ENCODE measurements around the gene TGFA. TPM values are rescaled to one million over a fixed set of nuclear protein-coding genes. Genes with fewer than 3 reads are reported as not detected.
A peak's percentile ranks its signal among the peaks of the same experiment; 100 is the strongest.

The TGFA gene
- 1 to 10 TPM in 3 of 10 donors, under 1 TPM in 7; 0.22 to 1.3 (median 0.92) TPM for polyA plus RNA-seq (ENCODE audit: insufficient read length in 10 of 10)
- long read RNA-seq, donor 1, result 0 reads
- long read RNA-seq, donor 2, result 0 reads
- long read RNA-seq, donor 3, result 0 reads
- long read RNA-seq, donor 4, result 0 reads
- long read RNA-seq, donor 5, result 0 reads
- long read RNA-seq, donor 6, result 0 reads
- long read RNA-seq, donor 7, result 0 reads
- long read RNA-seq, donor 8, result 0 reads
- long read RNA-seq, donor 9, result 0 reads

DNA sequence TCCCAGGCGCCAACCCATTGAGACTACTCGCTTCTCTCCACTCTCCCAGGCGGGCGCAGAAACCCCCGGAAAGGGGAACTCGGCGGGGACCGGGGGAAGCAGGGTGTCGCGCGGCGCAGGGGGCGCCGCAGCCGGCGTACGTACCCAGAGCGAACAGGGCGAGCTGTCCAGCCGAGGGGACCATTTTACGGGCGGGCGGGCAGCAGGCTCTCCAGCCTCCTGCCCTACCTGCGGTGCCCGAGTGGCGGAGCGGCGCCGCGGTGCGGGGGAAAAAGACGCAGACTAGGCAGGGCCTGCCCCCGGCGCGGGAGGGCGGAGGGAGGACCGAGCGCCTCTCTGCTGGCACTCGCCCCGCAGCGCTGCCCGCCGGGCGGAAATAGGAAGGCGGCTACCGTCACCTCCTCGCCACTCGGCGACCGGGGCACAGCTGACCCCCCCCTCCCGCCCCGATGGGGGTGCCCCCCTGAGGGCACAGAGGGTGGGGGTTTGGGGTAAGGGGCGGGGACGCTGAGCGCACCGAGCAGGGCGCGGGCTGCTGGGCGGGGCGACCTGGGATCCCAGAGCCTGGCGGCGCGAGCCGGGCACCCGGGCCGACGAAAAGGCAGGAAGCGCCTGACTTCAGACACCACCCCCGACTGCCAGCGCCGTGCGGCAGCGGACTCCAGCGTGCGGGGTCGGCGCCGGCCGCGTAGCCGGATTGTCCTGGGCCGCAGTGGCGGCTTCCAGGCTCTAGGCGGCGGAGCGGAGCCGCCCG is at the start of gene TGFA:
Gene TGFA, minus strand, starts transcription at position 243 of the 754 bp plus-strand sequence. Its CDS starts 59 bp downstream, at position 184.
- DNase-seq, result peak in 2 of 3 donors; percentile 44 to 61

DNA sequence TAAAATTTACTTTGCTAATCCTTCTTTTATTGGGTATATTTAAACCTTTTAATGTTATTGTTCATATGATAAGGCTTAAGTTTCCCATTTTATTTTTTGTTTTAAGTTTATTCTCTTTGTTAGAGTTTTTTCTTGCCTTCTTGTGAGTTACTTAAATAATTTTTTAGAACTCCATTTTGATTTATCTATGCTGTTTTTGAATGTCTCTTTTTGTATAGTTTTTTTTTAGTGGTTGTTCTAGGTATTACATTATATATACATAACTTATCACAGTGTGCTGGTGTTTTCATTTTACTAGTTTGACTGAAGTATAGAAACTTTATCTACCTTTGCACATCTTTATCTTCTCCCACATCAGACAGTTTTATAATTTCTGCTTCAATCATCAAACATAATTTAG is 49.4 kb upstream of the TGFA start:
- no peak for DNase-seq

DNA sequence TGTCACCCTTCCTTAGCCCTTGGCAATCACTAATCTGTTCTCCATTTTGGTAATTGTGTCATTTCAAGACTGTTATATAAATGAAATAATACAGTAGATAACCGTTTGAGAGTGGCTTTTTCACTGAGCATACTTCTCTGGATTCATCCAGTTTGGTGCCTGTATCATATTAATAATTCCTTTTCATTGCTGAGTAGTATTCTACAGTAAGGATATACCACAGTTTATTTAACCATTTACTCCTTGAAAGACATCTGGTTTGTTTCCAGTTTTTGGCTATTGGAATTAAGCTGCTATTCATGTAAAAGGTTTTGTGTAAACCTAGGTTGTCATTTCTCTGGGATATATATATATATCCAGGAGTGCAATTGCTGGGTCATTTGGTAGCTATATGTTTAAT is 44.6 kb upstream of the TGFA start:
- DNase-seq, result no peak

DNA sequence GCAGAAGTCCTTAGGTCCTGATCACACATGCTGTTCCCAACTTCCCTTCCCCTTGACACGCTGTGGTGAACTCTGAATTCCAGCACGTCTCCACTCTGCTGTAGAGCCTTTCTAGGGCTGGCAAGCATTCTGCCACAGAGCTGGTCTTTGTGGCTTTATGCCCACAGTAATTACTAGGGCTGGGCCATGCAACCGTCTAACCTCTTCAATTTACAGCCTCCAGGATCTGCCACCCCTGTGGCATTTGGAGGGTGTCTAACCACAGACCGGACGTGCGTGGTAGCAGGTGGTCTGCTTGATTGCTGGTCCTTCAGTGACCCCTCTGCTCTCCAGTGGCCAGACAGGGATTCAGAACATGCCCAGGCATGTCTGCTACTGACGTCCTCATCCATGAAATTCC is 43.1 kb upstream of the TGFA start:
- DNase-seq, result no peak

DNA sequence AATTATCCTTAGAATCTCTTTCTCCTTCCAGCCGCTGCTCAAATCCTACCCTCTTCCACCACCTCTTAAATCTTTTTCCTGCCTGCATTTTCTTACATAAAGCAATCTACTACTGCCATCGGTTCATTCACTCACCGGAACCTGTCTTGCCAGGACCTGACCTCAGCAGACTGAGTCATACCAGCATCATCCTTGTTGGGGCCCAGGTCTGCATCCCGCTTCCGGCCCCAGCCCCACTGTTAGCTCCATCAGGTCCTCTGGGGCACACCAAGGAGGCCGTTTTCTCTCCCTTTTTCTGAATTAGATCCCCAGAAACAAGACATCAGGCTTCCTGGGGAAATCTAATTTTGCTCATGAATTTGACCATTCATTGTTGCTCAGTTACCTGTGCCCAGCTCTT is 42.7 kb upstream of the TGFA start:
- DNase-seq, result no peak

DNA sequence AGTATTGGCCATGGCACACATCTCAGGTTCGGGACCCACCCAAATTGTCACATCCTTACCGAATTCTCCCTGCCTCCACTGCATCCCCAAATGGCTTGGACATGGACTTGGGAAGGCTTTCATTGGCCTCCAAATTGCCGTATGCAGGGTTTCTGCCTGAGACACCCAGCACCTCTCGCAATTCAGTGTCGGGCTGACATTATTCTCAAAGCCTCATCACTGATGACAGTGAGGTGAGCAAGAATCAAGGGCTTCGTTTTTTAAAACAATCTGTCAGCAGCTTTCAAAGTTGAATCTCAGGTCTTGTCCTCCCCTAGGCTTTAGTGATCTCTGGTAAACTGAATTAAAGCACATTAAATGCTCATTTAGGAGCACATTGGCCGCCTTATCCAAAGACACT is 29.5 kb upstream of the TGFA start:
- no peak for DNase-seq

DNA sequence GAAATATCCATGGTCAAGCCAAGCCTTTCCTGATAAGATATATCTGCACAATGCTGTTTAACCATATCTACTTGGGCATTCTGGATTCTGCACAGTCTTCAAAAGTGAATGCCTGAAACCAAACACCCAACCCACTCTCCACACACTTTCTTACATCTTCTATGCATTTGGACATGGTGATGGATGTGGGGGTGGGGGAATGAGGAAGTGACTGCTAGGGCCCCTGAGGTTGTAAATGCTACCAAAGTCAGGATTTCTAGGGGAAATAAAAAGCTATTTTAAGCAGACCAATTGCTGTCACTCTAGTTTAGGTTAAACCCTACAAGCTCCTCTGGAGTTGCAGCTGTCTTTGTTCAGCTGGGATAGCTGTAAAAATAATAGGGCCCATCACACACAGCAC is 26.7 kb upstream of the TGFA start:
- no peak for DNase-seq

DNA sequence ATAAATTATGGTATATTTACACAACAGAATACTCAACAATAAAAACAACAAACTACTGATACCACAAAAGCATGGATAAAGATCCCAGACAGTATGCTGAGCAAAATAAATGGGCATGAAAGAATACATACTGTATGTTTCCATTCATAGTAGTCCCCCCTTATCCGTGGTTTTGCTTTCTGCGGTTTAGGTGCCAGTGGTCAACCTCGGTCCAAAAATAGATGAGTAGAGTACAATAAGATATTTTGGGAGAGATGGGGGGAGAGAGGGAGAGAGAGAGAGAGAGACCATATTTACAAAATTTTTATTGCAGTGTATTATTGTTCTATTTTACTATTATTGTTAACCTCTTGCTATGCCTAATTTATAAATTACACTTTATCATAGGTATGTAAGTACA is 21.0 kb upstream of the TGFA start:
- DNase-seq, result no peak

DNA sequence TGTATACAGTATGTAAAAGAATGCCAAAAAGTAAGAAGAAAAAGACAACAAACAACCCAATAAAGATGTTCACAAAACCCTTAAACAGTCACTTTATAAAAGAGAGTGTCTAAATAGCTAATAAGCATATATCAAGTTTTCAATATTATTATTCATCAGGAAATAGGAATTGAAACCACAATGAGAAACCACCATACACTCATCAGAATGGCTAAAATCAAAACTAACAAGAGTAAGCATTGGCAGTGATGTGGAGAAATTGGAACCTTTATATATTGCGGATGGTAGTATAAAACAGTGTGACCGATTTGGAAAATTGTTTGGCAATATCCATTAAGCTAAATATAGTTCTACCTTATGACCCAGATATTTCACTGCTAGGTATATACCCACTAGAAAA is 20.5 kb upstream of the TGFA start:
- DNase-seq, result no peak

DNA sequence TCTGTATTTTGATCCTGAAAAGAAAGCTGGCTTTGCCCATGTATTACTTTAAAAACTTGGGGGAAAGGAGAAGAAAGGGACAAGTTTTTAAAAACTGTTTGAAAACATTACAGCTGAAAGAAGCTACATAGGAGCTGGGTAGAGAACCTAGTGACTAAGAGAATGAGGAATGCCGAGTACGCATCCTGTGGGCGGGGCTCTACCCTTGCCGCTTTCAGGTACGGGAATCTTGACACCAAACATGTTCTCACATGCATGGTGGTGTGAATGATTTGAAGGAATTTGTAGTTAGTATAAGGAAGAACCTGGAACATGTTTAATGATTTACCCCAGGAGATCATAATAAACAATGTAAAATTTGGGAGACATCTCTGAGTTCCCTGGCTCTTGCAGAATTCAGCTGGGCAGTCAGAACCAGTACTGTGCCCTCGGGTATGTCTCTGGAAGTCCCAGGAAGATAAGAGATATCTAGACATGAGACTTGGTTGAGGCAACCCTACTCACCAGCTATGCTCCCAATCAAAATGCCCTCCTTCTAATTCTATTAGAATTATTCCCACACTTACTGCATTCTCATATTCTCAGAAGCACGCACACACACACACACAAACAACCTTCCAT is 16.5 kb upstream of the TGFA start:
- DNase-seq, result no peak

DNA sequence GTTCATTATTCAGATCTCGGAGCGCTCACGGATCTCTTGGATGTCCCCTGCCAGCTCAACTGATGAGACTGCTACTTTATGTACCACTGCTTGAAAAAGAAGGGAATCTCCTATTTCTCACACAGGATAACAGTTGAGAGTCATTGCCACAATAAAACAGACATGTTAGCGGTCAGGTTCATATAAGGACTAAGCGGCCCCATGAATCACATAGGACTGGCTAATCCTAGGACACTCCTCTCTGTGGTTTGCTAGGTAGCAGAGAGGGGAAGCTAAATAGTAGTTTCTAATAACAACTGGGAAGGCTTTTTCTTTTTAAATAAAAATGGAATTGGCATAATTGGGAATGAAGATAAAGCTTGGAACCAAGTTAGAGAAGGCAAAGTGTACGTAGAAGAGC is 15.9 kb upstream of the TGFA start:
- DNase-seq, result no peak

DNA sequence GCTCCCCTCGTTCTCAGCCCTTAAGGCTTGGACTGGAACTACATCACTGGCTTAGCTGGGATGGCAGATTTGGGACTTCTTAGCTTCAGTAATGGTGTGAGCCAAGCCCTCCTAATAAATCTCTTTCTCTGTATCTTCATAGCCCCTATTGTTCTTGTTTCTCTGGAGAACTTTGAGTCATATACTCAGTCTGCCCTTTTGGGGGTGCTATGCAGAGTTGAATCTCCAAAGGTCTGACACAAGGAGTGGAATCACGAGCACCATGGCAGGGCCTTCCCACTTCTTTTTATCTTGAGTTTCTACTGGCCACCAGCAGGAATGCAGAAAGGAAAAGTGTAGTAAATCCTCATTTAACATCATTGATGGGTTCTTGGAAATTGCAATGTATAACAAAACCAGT is 13.3 kb upstream of the TGFA start:
- no peak for DNase-seq

DNA sequence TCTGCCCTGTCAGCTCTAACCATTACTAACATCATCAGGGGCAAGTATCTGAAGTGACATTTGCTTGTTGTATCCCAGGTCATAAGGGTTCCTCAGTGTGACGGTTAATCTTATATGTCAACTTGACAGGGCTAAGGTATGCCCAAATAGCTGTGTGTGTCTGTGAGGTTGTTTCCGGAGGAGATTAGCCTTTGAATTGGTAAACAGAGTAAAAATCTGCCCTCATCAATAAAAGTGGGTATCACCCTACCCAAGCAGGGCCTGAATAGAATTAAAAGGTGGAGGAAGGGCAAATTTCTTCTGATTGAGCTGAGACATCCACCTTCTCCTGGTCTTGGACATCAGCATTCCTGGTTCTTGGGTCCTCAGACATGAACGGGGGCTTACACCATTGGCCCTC is 12.8 kb upstream of the TGFA start:
- DNase-seq, result no peak

DNA sequence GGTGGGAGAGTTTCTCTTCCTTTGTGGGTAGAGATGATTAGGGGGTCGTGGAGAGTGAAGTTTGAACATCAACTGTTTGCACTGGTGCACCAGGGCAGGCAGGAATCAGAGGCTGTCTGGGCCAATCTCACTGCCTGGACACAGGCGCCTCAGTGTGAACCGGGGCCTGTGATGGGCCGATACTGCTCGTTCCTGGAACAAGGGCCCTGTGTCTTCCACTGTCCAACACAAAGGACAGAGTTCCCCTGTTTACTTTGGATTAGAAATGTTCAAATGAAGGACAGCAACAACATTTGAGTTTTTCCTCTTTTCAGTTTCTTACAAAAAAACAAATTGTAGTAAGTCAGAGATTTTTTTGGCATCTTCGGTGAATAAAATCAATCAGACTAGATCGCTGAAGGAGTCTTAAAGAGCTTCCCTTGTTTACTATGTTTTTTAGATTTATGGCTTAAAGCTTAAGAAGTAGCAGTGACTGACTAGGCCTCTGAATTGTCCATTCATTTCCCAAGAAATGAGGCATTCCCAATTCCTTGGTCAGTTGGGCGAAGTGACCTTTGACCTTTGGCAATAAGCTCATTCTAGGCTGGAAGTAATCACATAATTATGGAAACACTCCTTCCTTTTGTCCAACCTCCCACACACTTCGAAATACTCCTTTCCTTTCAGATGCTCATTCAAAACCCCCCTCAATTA is 11.6 kb upstream of the TGFA start:
- no peak for DNase-seq

DNA sequence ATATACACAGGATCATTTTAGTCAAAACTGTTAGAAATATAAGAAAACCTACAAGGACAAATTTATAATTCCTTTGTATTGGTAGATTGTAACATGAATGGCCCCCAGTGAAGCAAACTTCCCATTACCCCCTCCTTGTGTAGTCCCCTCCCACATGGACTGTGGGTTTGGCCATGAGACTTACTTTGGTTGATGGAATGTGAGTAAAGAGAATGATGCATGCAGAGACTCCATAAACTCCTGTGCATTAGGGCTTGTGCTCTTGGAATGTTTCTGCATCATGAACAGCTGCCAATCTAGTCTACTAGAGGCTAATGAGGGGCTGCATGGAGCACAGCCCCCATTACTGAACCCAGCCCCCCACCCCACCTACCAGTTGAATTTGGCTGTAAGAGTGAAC is 8.3 kb upstream of the TGFA start:
- no peak for DNase-seq

DNA sequence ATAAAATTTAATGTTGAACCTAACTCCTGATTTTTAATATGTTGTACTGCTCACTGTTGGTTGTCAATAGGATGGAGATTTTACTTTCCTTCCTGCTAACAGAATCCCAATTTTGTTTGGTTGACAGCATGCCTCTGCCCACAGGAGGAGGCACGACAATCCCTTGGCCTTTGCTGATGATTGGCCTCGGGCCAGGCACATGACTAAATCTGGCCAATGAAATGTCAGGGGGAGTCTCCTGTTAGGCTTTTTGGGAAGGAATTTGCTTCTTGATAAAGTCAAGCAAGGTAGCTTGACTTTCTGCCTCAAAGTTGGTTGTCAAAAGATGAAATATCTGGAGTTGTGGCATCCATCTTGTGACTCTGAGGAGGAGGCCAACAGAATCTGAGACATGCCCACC is 6.8 kb upstream of the TGFA start:
- DNase-seq, result no peak

DNA sequence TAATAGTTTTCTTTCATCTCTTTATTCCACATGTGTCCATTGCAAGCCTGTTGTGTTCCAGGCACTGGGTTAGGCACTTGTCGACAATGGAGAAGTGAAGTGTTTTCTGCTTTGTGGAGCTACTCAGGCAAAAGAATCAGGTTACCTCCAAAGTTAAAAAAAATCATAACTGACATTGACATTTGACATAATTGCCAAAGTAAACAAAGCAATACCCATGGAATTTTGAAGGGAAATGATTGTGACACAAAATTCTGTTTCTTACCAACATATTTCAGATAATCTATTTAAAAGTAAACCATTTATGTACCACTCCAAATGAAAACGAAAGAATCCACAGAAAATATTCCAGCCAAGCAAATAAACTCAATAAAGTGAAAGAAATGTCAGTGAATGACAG is 6.4 kb upstream of the TGFA start:
- no peak for DNase-seq

DNA sequence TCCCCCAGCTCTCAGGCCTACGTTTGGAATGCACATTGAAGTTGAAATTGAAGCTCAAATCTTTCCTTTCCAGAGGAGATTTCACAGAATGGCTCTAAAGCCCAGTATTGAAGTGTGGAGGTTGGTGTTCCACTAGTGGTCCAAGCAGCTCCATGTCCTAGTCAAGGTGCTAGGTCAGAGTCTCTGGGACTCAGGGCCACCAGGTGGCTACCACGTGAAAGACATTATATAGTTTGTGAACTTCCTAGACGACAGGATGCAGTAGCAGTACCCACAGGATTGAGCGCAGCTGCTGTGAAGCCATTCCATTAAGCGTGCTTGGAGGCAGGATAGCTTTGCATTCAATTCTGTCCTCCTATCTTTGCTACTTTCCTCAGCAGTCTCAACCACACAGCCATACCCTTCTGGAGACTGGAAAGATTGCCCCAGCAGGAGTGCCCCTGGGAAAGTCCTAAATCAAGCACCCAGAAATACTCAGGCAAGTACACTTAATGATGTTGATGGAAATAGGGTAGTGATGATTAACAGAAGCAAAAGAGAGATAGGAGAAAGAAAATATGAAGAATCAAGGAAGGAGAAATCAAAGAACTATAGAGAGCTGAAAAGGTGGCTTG is 4.7 kb upstream of the TGFA start:
- no peak for DNase-seq

DNA sequence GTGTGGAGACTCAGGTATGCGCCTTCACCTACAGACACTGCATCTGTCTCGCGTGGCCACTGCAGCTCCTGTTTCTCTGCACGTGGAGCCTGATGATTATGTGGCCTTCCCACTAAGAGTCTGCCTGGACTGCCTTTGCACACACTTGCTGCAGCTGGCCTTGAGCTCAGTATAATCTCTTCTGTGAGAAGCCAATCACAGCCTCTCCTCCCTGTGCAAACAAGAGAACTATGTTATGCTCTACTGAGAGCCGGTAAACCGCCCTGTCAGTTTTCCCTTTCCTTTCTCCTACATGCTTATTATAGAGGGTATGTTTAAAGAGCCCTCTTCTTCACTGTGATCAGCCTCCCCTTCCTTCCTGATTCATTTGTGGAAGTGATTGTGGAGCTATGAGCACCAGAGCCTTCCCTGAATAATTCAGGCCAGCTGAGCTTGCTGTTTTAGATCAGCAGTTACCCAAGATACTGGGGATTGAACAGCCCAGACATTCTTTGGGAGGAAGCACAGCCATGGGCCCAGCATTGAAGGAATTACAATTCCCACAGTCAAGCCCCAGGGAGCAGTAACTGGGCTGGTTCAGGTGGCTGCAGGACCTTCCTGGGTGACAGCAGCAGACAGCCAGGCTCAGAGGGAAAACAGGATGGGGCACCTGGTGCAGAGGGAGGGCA is 3.7 kb upstream of the TGFA start:
- no peak for DNase-seq

DNA sequence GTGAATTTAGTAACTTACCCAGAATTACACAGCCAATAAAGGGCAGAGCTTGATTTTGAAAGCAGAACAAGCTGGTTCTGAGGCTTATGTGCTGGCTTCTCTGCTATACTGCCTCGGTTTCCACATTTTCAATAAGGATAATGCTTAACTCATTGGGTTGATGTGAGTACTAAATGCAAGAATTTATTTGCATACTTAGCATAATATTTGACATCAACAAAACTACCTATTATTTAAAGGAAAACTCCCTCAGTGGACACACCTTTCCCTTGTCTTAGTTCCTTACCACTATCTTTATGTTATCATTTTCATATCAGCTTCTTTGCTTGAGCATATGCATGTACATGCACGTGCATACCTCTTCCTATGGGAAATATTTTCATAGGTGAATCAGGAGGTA is 3.0 kb upstream of the TGFA start:
- no peak for DNase-seq

DNA sequence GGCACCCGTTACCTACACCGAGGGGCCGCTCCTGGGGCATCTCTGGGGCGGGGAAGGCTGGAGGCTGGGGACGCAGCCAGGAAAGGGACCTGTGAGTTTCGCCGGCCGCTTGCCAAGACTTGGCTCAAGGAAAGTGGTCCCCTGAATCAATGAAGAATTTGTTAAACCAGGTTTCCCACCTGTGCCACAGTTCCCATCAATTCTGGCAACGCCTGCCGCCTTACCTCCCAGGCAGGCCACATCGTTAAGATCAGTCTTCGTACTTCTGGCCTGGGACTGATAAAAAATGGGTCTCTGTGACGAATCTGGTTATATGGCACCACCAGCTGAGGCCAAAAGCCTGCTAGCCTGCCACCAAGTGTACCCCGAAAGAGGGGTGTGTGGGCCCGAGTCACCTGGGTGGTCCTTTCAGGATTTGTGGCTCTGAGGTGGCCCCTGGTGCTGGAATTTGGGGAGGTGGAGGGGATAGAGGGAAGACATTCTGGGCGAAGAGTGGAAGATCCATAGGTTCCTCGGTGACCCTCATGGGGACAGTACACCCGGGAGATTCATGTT is 789 bp upstream of the TGFA start:
- no peak for DNase-seq

DNA sequence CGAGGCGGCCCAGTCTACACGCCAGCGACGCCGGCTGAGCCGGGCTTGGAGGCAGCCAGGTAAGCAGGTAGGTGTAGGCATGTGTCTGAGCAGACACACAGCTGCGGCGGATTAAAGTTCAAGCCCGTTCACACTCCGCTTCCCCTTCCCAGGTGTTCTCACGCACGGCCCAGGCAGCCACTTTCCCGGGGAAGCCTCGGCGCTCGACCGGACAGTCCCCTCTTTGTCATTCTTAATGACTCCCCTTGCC is 367 bp downstream of the TGFA start:
- DNase-seq, result no peak

Measured in muscle of back (tissue), 13 donors.